CD4-positive, alpha-beta T cell (primary cell): ENCODE data around the gene PEX10. TPM values are rescaled to one million over a fixed set of nuclear protein-coding genes. Genes with fewer than 3 reads are reported as not detected.

Experiments
- ATAC-seq: fragments of 200-7000 bp; cut with Tn5 transposase; one replicate; pipeline ENCODE4 v1.10.0; 2022; ENCODE audit warnings: mild to moderate bottlenecking; ENCODE audit not compliant: poor library complexity
- CTCF ChIA-PET: fragments of 350-600 bp; sonication (Branson Sonifier 250); formaldehyde crosslinking; loops from one replicate; lab custom pipeline; 2021; ENCODE audit warnings: antibody characterized with exemption, inconsistent platforms; lab: Charles Lee
- POLR2A ChIA-PET: fragments of 350-600 bp; sonication (Branson Sonifier 250); formaldehyde crosslinking; loops from one replicate; lab custom pipeline; 2021; ENCODE audit warnings: antibody characterized with exemption, inconsistent platforms; lab: Charles Lee
- DNase-seq, 14 experiments: peaks; one replicate each; pipeline ENCODE4 v3.0.0-alpha.2; 2013 to 2020; ENCODE audit warnings: mixed read lengths in 2 of 14
- H3K27ac ChIP-seq, 2 donors: one replicate each; pipeline versions ENCODE4 v1.5.1 to v1.7.0; 2013; ENCODE audit warnings: low read length in 2 of 2, low read depth in 1 of 2, mild to moderate bottlenecking in 1 of 2
- H3K27me3 ChIP-seq, 2 experiments: 1 replicate in 1 of 2; 2 replicates in 1 of 2; pipeline versions ENCODE4 v1.6.1 to v1.7.0; 2013; ENCODE audit warnings: low read length in 2 of 2, control low read depth in 1 of 2, mild to moderate bottlenecking in 1 of 2, moderate library complexity in 1 of 2; ENCODE audit not compliant: insufficient read depth in 2 of 2, control insufficient read depth in 1 of 2
- H3K36me3 ChIP-seq: one replicate; pipeline ENCODE4 v1.6.1; 2013; ENCODE audit warnings: low read length, control low read depth; ENCODE audit not compliant: insufficient read depth
- H3K4me1 ChIP-seq: one replicate; pipeline ENCODE4 v1.6.1; 2013; ENCODE audit warnings: low read length, control low read depth; ENCODE audit not compliant: insufficient read depth
- H3K4me3 ChIP-seq: one replicate; pipeline ENCODE4 v1.5.1; 2013; ENCODE audit warnings: mild to moderate bottlenecking, low read length, moderate library complexity
- H3K9me3 ChIP-seq, 2 experiments: 1 replicate in 1 of 2; 2 replicates in 1 of 2; pipeline versions ENCODE4 v1.6.1 to v1.7.0; 2013; ENCODE audit warnings: low read length in 2 of 2, mild to moderate bottlenecking in 2 of 2, control low read depth in 1 of 2, moderate library complexity in 1 of 2; ENCODE audit not compliant: control insufficient read depth in 1 of 2, insufficient read depth in 1 of 2
- H3K27ac Mint-ChIP-seq: one replicate; pipeline ENCODE4 v1.8.0; 2020; ENCODE audit warnings: mixed read lengths
- H3K27me3 Mint-ChIP-seq: one replicate; pipeline ENCODE4 v1.8.0; 2021; ENCODE audit warnings: mixed read lengths
- H3K36me3 Mint-ChIP-seq: one replicate; pipeline ENCODE4 v1.8.0; 2021; ENCODE audit warnings: low read depth, mixed read lengths
- H3K4me1 Mint-ChIP-seq: one replicate; pipeline ENCODE4 v1.8.0; 2021; ENCODE audit warnings: low read depth, mixed read lengths
- H3K4me3 Mint-ChIP-seq: one replicate; pipeline ENCODE4 v1.8.0; 2020; ENCODE audit warnings: mild to moderate bottlenecking, mixed read lengths
- H3K9me3 Mint-ChIP-seq: one replicate; pipeline ENCODE4 v1.8.0; 2020; ENCODE audit warnings: mixed read lengths
- intact Hi-C, 2 experiments: fragments of 100-400 bp; cut with DNase I in 1 of 2; cut with micrococcal nuclease in 1 of 2; formaldehyde crosslinking; loops; one replicate each; pipeline versions ENCODE4 v1.15.1 to v1.9.0; 2023 to 2025; cut with DNase I, micrococcal nuclease
- total RNA-seq, 174 experiments: library from RNA in 2 of 174; stranded (reverse) in 2 of 174; gene quantifications; one replicate each; pipeline ENCODE4 v1.2.3 and lab custom pipeline; 2021 to 2026
- TF ChIP-seq, protein P1 (sequence below): fragments of 200-600 bp; IDR thresholded peaks from one replicate; pipeline ENCODE4 v1.8.0; 2022; ENCODE audit warnings: antibody characterized with exemption, mild to moderate bottlenecking

The PEX10 gene
- total RNA-seq, 2 experiments from 2014 or later, result 12.0 to 12.5 TPM

DNA sequence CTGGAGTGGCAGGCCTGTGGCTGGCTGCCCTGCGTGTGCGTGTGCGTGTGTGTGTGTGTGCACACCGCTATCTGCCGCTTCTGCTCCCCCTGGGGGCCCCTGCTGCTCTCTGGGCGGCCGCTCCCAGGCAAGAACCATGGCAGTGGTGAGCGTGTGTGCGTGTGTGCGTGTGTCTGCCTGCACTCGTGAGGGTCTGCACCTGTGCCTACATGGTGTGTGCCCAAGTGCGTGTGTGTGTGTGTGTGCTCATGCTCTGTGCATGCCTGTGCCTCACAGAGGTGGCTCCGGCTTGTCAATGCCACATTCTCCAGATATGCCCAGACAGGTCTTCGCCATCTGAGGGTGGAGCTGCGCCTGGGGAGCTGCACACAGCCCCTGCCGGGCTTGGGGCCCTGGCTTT is 18.7 kb upstream of the PEX10 start:
- H3K27me3 ChIP-seq, result no peaks in the 10 kb centered on the region
- H3K4me3 Mint-ChIP-seq, result no peak overlapping the region
- ChIA-PET POLR2A (no interaction called here), CTCF (no interaction called here)
- intact Hi-C loops, result no loop called here
- H3K9me3 Mint-ChIP-seq, result no peaks in the 10 kb centered on the region
- H3K27me3 Mint-ChIP-seq, result no peaks in the 10 kb centered on the region
- H3K4me1 ChIP-seq, result peaks cover 12% of the 10 kb centered on the region
- DNase-seq (no peak), ATAC-seq (no peak)
- H3K9me3 ChIP-seq, result peaks cover 0 to 30% of the 10 kb centered on the region in 2 experiments
- TF ChIP-seq, protein P1, sequence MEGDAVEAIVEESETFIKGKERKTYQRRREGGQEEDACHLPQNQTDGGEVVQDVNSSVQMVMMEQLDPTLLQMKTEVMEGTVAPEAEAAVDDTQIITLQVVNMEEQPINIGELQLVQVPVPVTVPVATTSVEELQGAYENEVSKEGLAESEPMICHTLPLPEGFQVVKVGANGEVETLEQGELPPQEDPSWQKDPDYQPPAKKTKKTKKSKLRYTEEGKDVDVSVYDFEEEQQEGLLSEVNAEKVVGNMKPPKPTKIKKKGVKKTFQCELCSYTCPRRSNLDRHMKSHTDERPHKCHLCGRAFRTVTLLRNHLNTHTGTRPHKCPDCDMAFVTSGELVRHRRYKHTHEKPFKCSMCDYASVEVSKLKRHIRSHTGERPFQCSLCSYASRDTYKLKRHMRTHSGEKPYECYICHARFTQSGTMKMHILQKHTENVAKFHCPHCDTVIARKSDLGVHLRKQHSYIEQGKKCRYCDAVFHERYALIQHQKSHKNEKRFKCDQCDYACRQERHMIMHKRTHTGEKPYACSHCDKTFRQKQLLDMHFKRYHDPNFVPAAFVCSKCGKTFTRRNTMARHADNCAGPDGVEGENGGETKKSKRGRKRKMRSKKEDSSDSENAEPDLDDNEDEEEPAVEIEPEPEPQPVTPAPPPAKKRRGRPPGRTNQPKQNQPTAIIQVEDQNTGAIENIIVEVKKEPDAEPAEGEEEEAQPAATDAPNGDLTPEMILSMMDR, result no peak
- H3K27ac ChIP-seq, result no peak overlapping the region
- peaks cover 8% of the 10 kb centered on the region for H3K36me3 ChIP-seq
- H3K4me3 ChIP-seq, result no peak overlapping the region
- no peak overlapping the region for H3K27ac Mint-ChIP-seq
- no peaks in the 10 kb centered on the region for H3K4me1 Mint-ChIP-seq
- no peaks in the 10 kb centered on the region for H3K36me3 Mint-ChIP-seq

DNA sequence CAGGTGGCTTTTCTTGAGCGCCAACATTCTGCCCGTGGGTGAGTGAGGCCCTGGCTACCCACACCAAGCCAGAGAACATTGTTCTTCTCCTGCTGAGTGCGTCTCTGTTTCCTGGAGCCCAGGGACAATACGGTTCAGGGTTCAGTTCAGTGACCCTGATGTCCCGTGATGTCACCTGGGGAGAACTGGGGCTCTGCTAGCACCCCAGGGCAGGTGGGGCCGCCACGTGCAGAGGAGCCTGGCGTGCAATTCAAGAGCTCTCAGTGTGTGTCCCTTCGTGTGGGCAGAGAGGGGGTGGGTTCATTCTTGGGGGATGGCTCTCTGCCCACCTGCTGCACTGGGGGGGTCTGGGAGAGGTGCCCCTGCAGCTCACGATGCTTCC is 18.2 kb upstream of the PEX10 start:
- Histone ChIP-seq H3K27me3 (no peaks in the 10 kb centered on the region), H3K36me3 (peaks cover 8% of the 10 kb centered on the region), H3K27ac (no peak overlapping the region), H3K4me1 (peaks cover 12% of the 10 kb centered on the region), H3K4me3 (no peak overlapping the region), H3K9me3 (peaks cover 0 to 25% of the 10 kb centered on the region in 2 experiments)
- TF ChIP-seq, protein P1, result no peak
- Mint-ChIP-seq H3K4me3 (no peak overlapping the region), H3K9me3 (no peaks in the 10 kb centered on the region), H3K27ac (no peak overlapping the region), H3K4me1 (no peaks in the 10 kb centered on the region), H3K27me3 (no peaks in the 10 kb centered on the region), H3K36me3 (no peaks in the 10 kb centered on the region)
- CTCF ChIA-PET, result no interaction called here
- no peak for ATAC-seq
- POLR2A ChIA-PET, result interaction anchor here (0.9 kb wide), 1 partner anchor 15 kb away, joined by 4 read pairs; no protein-coding TSS in a partner anchor
- intact Hi-C loops, result no loop called here
- DNase-seq, result no peak

DNA sequence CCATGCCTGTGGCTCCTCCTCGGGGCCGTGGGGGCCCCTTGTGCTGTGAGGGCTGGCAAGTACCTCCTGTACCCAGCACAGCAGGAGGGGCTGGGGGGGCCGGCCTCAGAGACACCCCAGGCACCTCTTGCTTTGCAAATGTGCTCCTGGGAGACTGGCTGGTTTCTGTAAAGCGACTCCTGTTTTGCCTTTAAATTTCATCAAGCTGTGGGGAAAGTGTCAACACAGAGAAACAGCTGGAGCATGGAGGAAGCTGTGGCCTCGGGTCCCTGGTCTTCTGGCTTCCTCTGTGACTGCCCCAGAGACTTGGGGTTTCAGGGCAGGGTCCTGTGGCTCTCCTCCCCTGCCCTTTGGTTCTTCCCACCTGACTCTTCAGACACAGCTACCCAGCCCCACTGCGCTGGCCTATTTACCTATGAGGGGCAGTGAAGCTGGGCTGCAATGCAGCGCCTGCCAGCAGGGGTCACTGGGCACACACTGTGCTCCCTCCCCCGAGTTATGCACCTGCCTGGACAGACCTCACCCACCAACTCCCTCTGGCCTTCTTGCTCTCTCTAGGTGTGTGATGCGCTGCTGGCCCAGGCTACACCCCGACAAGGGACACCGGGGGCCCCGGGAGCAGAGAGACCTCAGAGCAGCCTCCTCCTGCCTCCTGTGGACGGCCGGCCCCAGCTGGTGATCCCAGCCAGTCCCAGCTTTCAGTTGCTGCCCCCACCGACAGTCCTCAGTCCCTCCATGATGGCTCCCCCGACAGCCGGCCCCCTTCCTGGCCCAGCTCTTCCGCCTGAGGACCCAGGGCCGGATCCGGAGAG is 17.6 kb upstream of the PEX10 start:
- H3K36me3 ChIP-seq, result peaks cover 8% of the 10 kb centered on the region
- ATAC-seq (no peak), DNase-seq (no peak)
- Mint-ChIP-seq H3K36me3 (no peaks in the 10 kb centered on the region), H3K4me3 (no peak overlapping the region), H3K9me3 (no peaks in the 10 kb centered on the region), H3K27ac (no peak overlapping the region), H3K27me3 (no peaks in the 10 kb centered on the region), H3K4me1 (no peaks in the 10 kb centered on the region)
- ChIA-PET POLR2A (interaction anchor here (0.9 kb wide), 1 partner anchor 14 kb away, joined by 4 read pairs; no protein-coding TSS in a partner anchor), CTCF (no interaction called here)
- H3K27me3 ChIP-seq, result no peaks in the 10 kb centered on the region
- no peak overlapping the region for H3K4me3 ChIP-seq
- intact Hi-C loops, result no loop called here
- no peak overlapping the region for H3K27ac ChIP-seq
- H3K4me1 ChIP-seq, result peaks cover 9% of the 10 kb centered on the region
- H3K9me3 ChIP-seq, result peaks cover 0 to 23% of the 10 kb centered on the region in 2 experiments
- TF ChIP-seq, protein P1, result no peak
